Astrocyte (in vitro differentiated cells and primary cell): Measurements from ENCODE around the gene GLP1R. TPM values are rescaled to one million over a fixed set of nuclear protein-coding genes. Genes with fewer than 3 reads are reported as not detected.

Source experiments
- DNase-seq: peaks from one replicate; pipeline ENCODE4 v3.0.0-alpha.2; 2010; ENCODE audit warnings: low read depth
- FAIRE-seq: peaks from 2 replicates; lab custom pipeline; 2011; peaks lifted over from hg19 to GRCh38; lab: Jason Lieb, UNC
- H2AFZ ChIP-seq: 2 replicates; pipeline ENCODE4 v1.6.0; 2012; ENCODE audit warnings: low read depth, low read length, inconsistent platforms
- H3K27ac ChIP-seq: 2 replicates; pipeline ENCODE4 v1.5.1; 2011; ENCODE audit warnings: low read depth, low read length, inconsistent platforms
- H3K27me3 ChIP-seq: 2 replicates; pipeline ENCODE4 v1.6.0; 2011; ENCODE audit warnings: low read length, inconsistent platforms; ENCODE audit not compliant: insufficient read depth
- H3K36me3 ChIP-seq: 2 replicates; pipeline ENCODE4 v1.5.1; 2011; ENCODE audit warnings: low read length, inconsistent platforms; ENCODE audit not compliant: insufficient read depth
- H3K4me1 ChIP-seq: 2 replicates; pipeline ENCODE4 v1.5.1; 2011; ENCODE audit warnings: low read length, inconsistent platforms; ENCODE audit not compliant: insufficient read depth
- H3K4me2 ChIP-seq: 2 replicates; pipeline ENCODE4 v1.6.0; 2012; ENCODE audit warnings: low read length, inconsistent platforms
- H3K4me3 ChIP-seq: 2 replicates; pipeline ENCODE4 v1.5.1; 2011; ENCODE audit warnings: low read depth, mild to moderate bottlenecking, low read length, inconsistent platforms; ENCODE audit not compliant: insufficient read depth
- H3K79me2 ChIP-seq: 2 replicates; pipeline ENCODE4 v1.6.0; 2012; ENCODE audit warnings: mild to moderate bottlenecking, low read length, inconsistent platforms; ENCODE audit not compliant: insufficient read depth
- H3K9ac ChIP-seq: 2 replicates; pipeline ENCODE4 v1.6.0; 2012; ENCODE audit warnings: mild to moderate bottlenecking, low read length, inconsistent platforms
- H3K9me3 ChIP-seq: 2 replicates; pipeline ENCODE4 v1.5.1; 2012; ENCODE audit warnings: low read depth, mild to moderate bottlenecking, low read length, inconsistent platforms; ENCODE audit not compliant: insufficient read depth
- H4K20me1 ChIP-seq: 2 replicates; pipeline ENCODE4 v1.6.0; 2012; ENCODE audit warnings: low read length, inconsistent platforms; ENCODE audit not compliant: insufficient read depth
- H3K27ac Mint-ChIP-seq: one replicate; pipeline ENCODE4 v1.8.0; 2021; ENCODE audit warnings: mild to moderate bottlenecking, mixed read lengths; ENCODE audit not compliant: unreplicated experiment
- H3K27me3 Mint-ChIP-seq: one replicate; pipeline ENCODE4 v1.8.0; 2021; ENCODE audit warnings: low read depth, mixed read lengths; ENCODE audit not compliant: unreplicated experiment
- H3K36me3 Mint-ChIP-seq: one replicate; pipeline ENCODE4 v1.8.0; 2021; ENCODE audit warnings: low read depth, mixed read lengths; ENCODE audit not compliant: unreplicated experiment
- H3K4me1 Mint-ChIP-seq: one replicate; pipeline ENCODE4 v1.8.0; 2021; ENCODE audit warnings: low read depth, mixed read lengths; ENCODE audit not compliant: unreplicated experiment
- H3K4me3 Mint-ChIP-seq: one replicate; pipeline ENCODE4 v1.8.0; 2021; ENCODE audit warnings: mild to moderate bottlenecking, moderate library complexity, mixed read lengths; ENCODE audit not compliant: unreplicated experiment
- H3K9me3 Mint-ChIP-seq: one replicate; pipeline ENCODE4 v1.8.0; 2021; ENCODE audit warnings: mild to moderate bottlenecking, mixed read lengths; ENCODE audit not compliant: unreplicated experiment
- EZH2 ChIP-seq: IDR thresholded peaks from 2 replicates; pipeline ENCODE4 v1.6.1; 2012; ENCODE audit warnings: mild to moderate bottlenecking, low read length, inconsistent platforms; ENCODE audit not compliant: insufficient read depth
- total RNA-seq: library from RNA; stranded (reverse); gene quantifications from 2 replicates; pipeline ENCODE4 v1.2.1, GENCODE V29; 2021
- TF ChIP-seq, protein P1 (sequence below): IDR thresholded peaks from 2 replicates; pipeline ENCODE4 v1.5.1; 2011; ENCODE audit warnings: low read depth, mild to moderate bottlenecking, inconsistent platforms, low read length, moderate library complexity; ENCODE audit not compliant: insufficient read depth

Gene GLP1R
- total RNA-seq, 1 donor from 2014 or later = not detected

- H3K36me3 Mint-ChIP-seq = no peaks in the 10 kb centered on the region
- FAIRE-seq = no peak
- H3K9me3 Mint-ChIP-seq = no peaks in the 10 kb centered on the region
- no peak overlapping the region for H3K27ac Mint-ChIP-seq
- no peaks in the 10 kb centered on the region for H3K4me1 Mint-ChIP-seq
- peaks cover 43% of the 10 kb centered on the region for H3K27me3 Mint-ChIP-seq
- no peak overlapping the region for H3K4me3 Mint-ChIP-seq
- H3K4me1 ChIP-seq = no peaks in the 10 kb centered on the region
- no peaks in the 10 kb centered on the region for H3K36me3 ChIP-seq
- no peak for TF ChIP-seq EZH2
- TF ChIP-seq, protein P1, sequence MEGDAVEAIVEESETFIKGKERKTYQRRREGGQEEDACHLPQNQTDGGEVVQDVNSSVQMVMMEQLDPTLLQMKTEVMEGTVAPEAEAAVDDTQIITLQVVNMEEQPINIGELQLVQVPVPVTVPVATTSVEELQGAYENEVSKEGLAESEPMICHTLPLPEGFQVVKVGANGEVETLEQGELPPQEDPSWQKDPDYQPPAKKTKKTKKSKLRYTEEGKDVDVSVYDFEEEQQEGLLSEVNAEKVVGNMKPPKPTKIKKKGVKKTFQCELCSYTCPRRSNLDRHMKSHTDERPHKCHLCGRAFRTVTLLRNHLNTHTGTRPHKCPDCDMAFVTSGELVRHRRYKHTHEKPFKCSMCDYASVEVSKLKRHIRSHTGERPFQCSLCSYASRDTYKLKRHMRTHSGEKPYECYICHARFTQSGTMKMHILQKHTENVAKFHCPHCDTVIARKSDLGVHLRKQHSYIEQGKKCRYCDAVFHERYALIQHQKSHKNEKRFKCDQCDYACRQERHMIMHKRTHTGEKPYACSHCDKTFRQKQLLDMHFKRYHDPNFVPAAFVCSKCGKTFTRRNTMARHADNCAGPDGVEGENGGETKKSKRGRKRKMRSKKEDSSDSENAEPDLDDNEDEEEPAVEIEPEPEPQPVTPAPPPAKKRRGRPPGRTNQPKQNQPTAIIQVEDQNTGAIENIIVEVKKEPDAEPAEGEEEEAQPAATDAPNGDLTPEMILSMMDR = no peak
- peaks cover 14% of the 10 kb centered on the region for H3K27me3 ChIP-seq
- H3K9me3 ChIP-seq = no peaks in the 10 kb centered on the region
- H2AFZ ChIP-seq = no peak overlapping the region
- H3K79me2 ChIP-seq = no peaks in the 10 kb centered on the region
- H3K4me3 ChIP-seq = no peak overlapping the region
- no peak for DNase-seq
- no peak overlapping the region for H3K9ac ChIP-seq
- no peaks in the 10 kb centered on the region for H4K20me1 ChIP-seq
- no peak overlapping the region for H3K27ac ChIP-seq
- no peak overlapping the region for H3K4me2 ChIP-seq
Measured at GRCh38 chr6:39090036-39090435, 41.5 kb downstream of the GLP1R start.

DNA sequence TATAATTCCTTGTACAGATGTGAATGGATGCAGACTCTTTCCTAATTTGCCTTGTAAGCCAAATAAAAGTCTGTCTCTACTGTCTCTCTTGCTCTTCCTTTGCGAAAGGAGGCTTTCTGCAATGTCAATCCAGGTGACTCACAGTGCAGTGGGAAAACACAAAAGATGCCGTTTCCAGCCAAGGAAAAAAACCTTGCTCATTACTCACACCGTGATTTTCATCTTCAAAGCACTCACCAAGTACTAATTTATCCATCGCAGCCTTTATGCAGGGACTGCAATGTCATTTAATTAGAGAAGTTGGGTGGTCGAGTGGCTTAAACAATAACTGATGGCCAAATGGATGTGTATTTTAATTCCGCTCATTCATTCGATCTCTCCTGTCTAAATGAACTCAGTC lies 42.6 kb downstream of the GLP1R start:
- FAIRE-seq = no peak

GRCh38 chr6:39092124-39092523 lies 43.5 kb downstream of the GLP1R start:
- Histone ChIP-seq H3K27me3 (peaks cover 14% of the 10 kb centered on the region), H3K27ac (no peak overlapping the region), H3K79me2 (no peaks in the 10 kb centered on the region), H3K36me3 (no peaks in the 10 kb centered on the region), H3K4me2 (no peak overlapping the region), H3K4me3 (no peak overlapping the region), H3K9me3 (no peaks in the 10 kb centered on the region), H4K20me1 (no peaks in the 10 kb centered on the region), H2AFZ (no peak overlapping the region), H3K4me1 (no peaks in the 10 kb centered on the region), H3K9ac (no peak overlapping the region)
- FAIRE-seq = no peak
- peaks cover 23% of the 10 kb centered on the region for H3K27me3 Mint-ChIP-seq
- H3K36me3 Mint-ChIP-seq = no peaks in the 10 kb centered on the region
- H3K4me1 Mint-ChIP-seq = no peaks in the 10 kb centered on the region
- H3K27ac Mint-ChIP-seq = no peak overlapping the region
- no peak for DNase-seq
- TF ChIP-seq, protein P1 = no peak
- TF ChIP-seq EZH2 = no peak
- H3K4me3 Mint-ChIP-seq = no peak overlapping the region
- H3K9me3 Mint-ChIP-seq = no peaks in the 10 kb centered on the region

More for the DNA sequence above, 42.6 kb downstream of the GLP1R start:
- no peaks in the 10 kb centered on the region for H3K9me3 ChIP-seq
- no peak overlapping the region for H3K27ac ChIP-seq
- H3K4me1 ChIP-seq = no peaks in the 10 kb centered on the region
- TF ChIP-seq, protein P1 = no peak
- TF ChIP-seq EZH2 = no peak
- H3K9ac ChIP-seq = no peak overlapping the region
- no peaks in the 10 kb centered on the region for H4K20me1 ChIP-seq
- DNase-seq = no peak
- H3K4me2 ChIP-seq = no peak overlapping the region
- H3K36me3 ChIP-seq = no peaks in the 10 kb centered on the region
- H3K79me2 ChIP-seq = no peaks in the 10 kb centered on the region
- H3K27me3 ChIP-seq = peaks cover 14% of the 10 kb centered on the region
- Mint-ChIP-seq H3K27ac (no peak overlapping the region), H3K4me1 (no peaks in the 10 kb centered on the region), H3K4me3 (no peak overlapping the region), H3K9me3 (no peaks in the 10 kb centered on the region), H3K36me3 (no peaks in the 10 kb centered on the region), H3K27me3 (peaks cover 32% of the 10 kb centered on the region)
- H3K4me3 ChIP-seq = no peak overlapping the region
- no peak overlapping the region for H2AFZ ChIP-seq
